GM21423 (cell line): ENCODE data around the gene PIEZO2.

Source experiments
- ATAC-seq: cut with Tn5 transposase; IDR thresholded peaks from one replicate; pipeline ENCODE4 v1.9.1; 2021; ENCODE audit warnings: mild to moderate bottlenecking, moderate library complexity; ENCODE audit not compliant: unreplicated experiment

Gene PIEZO2

GRCh38 chr18:10757349-10757748, 392.0 kb downstream of the PIEZO2 start:
- ATAC-seq = no peak

- ATAC-seq = no peak
Measured at GRCh38 chr18:10755855-10756254, 393.5 kb downstream of the PIEZO2 start.

GRCh38 chr18:10754128-10754527, 395.2 kb downstream of the PIEZO2 start:
- no peak for ATAC-seq

GRCh38 chr18:10752382-10752781, 397.0 kb downstream of the PIEZO2 start:
- no peak for ATAC-seq

GRCh38 chr18:10751653-10752052, 397.7 kb downstream of the PIEZO2 start:
- ATAC-seq = no peak

- no peak for ATAC-seq
Measured at GRCh38 chr18:10750191-10751035, 399.0 kb downstream of the PIEZO2 start.

- no peak for ATAC-seq
Measured at GRCh38 chr18:10748641-10749040, 400.7 kb downstream of the PIEZO2 start.

- no peak for ATAC-seq
Measured at GRCh38 chr18:10745971-10746370, 403.4 kb downstream of the PIEZO2 start.

GRCh38 chr18:10745219-10745618, 404.1 kb downstream of the PIEZO2 start:
- ATAC-seq = no peak

- no peak for ATAC-seq
Measured at GRCh38 chr18:10743766-10744165, 405.6 kb downstream of the PIEZO2 start.

- no peak for ATAC-seq
Measured at GRCh38 chr18:10739152-10739551, 410.2 kb downstream of the PIEZO2 start.

GRCh38 chr18:10736984-10737383, 412.4 kb downstream of the PIEZO2 start:
- ATAC-seq = no peak

GRCh38 chr18:10732990-10733389, 416.4 kb downstream of the PIEZO2 start:
- no peak for ATAC-seq

- ATAC-seq = no peak
Measured at GRCh38 chr18:10727477-10727876, 421.9 kb downstream of the PIEZO2 start.

- ATAC-seq = no peak
Measured at GRCh38 chr18:10726198-10727068, 422.9 kb downstream of the PIEZO2 start.

GRCh38 chr18:10724666-10725065, 424.7 kb downstream of the PIEZO2 start:
- no peak for ATAC-seq

- no peak for ATAC-seq
Measured at GRCh38 chr18:10723496-10723895, 425.9 kb downstream of the PIEZO2 start.

- ATAC-seq = no peak
Measured at GRCh38 chr18:10718809-10719208, 430.6 kb downstream of the PIEZO2 start.

- ATAC-seq = no peak
Measured at GRCh38 chr18:10715791-10716190, 433.6 kb downstream of the PIEZO2 start.

- no peak for ATAC-seq
Measured at GRCh38 chr18:10713409-10713808, 436.0 kb downstream of the PIEZO2 start.

GRCh38 chr18:10707294-10707693, 442.1 kb downstream of the PIEZO2 start:
- no peak for ATAC-seq

- ATAC-seq = no peak
Measured at GRCh38 chr18:10705786-10706185, 443.6 kb downstream of the PIEZO2 start.
